Thyroid gland (tissue), 4 donors: ENCODE measurements around the gene NOP9.

Experiments
- POLR2A ChIP-seq, 2 donors: fragments of 450-650 bp; IDR thresholded peaks; one replicate each; pipeline ENCODE4 v1.6.1; 2017; ENCODE audit warnings: antibody characterized with exemption in 2 of 2, mild to moderate bottlenecking in 2 of 2, moderate library complexity in 1 of 2
- TF ChIP-seq, protein P1 (sequence below), 6 experiments: fragments of 200-600 bp in 3 of 6; fragments of 450-650 bp in 3 of 6; sonication (generic) in 3 of 6; IDR thresholded peaks; one replicate each; pipeline ENCODE4 v1.5.1; 2016 to 2019; ENCODE audit warnings: antibody characterized with exemption in 6 of 6, mild to moderate bottlenecking in 2 of 6, inconsistent platforms in 1 of 6, moderate library complexity in 1 of 6

DNA sequence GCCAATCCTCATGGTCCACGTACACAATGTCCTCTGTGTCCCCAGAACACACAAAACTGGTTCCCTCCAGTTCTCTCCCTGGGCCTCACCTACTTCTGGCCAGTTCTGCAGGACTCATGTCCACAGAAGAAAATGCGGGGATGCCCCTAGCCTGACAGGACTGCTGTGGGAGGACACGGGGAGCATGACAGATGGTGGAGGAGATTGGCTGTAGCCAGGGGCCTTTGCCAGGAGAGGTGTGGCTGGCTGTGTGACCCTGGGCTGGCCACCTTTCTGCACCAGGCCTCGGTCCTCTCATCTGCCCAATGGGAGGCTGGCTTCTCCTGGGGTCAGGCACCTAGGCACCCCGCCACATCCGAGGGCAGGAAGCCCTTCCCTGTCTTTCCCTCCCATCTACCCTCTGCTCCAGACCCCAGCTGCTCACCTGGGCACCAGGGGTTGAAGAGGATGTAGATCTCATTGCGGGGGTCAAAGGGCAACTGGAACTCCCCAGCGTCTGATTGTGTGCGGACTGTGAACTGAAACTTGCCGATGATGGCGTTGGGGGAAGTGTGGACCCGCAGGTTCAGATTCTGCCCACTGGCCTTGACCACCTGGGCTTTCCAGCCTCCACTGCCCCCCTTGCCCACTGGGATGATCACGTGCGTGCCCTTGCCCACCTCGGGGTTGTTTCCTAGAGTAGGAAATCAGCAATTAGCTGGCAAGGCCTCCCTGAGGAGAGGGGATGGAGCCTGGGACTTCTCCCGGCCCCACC, 39.4 kb upstream of the NOP9 start:
- TF ChIP-seq, protein P1, sequence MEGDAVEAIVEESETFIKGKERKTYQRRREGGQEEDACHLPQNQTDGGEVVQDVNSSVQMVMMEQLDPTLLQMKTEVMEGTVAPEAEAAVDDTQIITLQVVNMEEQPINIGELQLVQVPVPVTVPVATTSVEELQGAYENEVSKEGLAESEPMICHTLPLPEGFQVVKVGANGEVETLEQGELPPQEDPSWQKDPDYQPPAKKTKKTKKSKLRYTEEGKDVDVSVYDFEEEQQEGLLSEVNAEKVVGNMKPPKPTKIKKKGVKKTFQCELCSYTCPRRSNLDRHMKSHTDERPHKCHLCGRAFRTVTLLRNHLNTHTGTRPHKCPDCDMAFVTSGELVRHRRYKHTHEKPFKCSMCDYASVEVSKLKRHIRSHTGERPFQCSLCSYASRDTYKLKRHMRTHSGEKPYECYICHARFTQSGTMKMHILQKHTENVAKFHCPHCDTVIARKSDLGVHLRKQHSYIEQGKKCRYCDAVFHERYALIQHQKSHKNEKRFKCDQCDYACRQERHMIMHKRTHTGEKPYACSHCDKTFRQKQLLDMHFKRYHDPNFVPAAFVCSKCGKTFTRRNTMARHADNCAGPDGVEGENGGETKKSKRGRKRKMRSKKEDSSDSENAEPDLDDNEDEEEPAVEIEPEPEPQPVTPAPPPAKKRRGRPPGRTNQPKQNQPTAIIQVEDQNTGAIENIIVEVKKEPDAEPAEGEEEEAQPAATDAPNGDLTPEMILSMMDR (IDR thresholded peaks at IDR 0.05) = no peak
- TF ChIP-seq POLR2A (IDR thresholded peaks at IDR 0.05) = no peak
